Ascending aorta (tissue), 2 donors: ENCODE data around the gene IL22RA1. TPM values are rescaled to one million over a fixed set of nuclear protein-coding genes. Genes with fewer than 3 reads are reported as not detected.

Experiments used
- DNase-seq, 2 donors: peaks; one replicate each; pipeline ENCODE4 v3.0.0-alpha.2; 2019; ENCODE audit warnings: low spot score in 2 of 2
- H3K27ac ChIP-seq, 2 donors: fragments of 200-600 bp; sonication (generic); one replicate each; pipeline ENCODE4 v1.5.1; 2016 to 2017; ENCODE audit warnings: mild to moderate bottlenecking in 1 of 2
- H3K27me3 ChIP-seq: fragments of 200-600 bp; sonication (generic); one replicate; pipeline ENCODE4 v1.5.1; 2017
- H3K36me3 ChIP-seq, 2 donors: fragments of 200-600 bp; sonication (generic); one replicate each; pipeline ENCODE4 v1.5.1; 2016
- H3K4me1 ChIP-seq, 2 donors: fragments of 200-600 bp; sonication (generic); one replicate each; pipeline ENCODE4 v1.5.1; 2016 to 2017; ENCODE audit warnings: mild to moderate bottlenecking in 1 of 2
- H3K4me3 ChIP-seq, 2 donors: fragments of 200-600 bp; sonication (generic); one replicate each; pipeline ENCODE4 v1.5.1; 2016 to 2017; ENCODE audit warnings: mild to moderate bottlenecking in 1 of 2
- H3K9me3 ChIP-seq, 2 donors: fragments of 200-600 bp; sonication (generic); one replicate each; pipeline ENCODE4 v1.5.1; 2016
- intact Hi-C: fragments of 100-400 bp; cut with DNase I; formaldehyde crosslinking; loops from one replicate; pipeline ENCODE4 v1.15.1; 2023
- total RNA-seq: library from RNA; depleted of rRNA; stranded (reverse); fragments of >200 nt; gene quantifications from one replicate; pipeline ENCODE4 v1.1.0, GENCODE V29; 2016
- TF ChIP-seq, protein P1 (sequence below), 3 experiments: fragments of 200-600 bp in 2 of 3; fragments of 450-650 bp in 1 of 3; sonication (generic) in 2 of 3; IDR thresholded peaks; one replicate each; pipeline ENCODE4 v1.5.1; 2016 to 2019; ENCODE audit warnings: antibody characterized with exemption in 3 of 3, mild to moderate bottlenecking in 1 of 3, moderate library complexity in 1 of 3

IL22RA1 gene
- total RNA-seq, 1 donor from 2014 or later, result not detected

DNA sequence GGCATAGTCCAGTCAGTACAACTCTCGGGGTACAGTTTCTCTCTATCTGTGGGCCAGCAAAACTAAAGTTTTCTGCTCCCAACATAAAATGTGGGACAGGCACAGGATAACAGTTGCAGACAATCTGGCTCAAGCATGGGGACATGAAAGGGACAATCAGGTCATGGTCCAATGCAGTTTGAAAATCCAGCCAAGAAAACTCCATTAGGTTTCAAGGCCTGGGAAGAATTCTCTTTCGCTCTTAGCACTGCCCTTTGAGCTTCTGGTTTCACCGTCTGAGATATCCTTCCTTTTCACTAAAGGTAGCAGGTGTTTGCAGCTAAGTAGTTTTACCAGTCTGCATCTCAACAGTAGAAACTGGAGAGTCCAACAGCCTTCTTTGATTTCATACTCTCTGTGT lies 21.1 kb upstream of the IL22RA1 start:
- DNase-seq, result no peak
- intact Hi-C loops, result no loop called here
- Histone ChIP-seq H3K4me3 (no peak overlapping the region), H3K9me3 (no peaks in the 10 kb centered on the region), H3K27me3 (no peaks in the 10 kb centered on the region), H3K36me3 (no peaks in the 10 kb centered on the region), H3K4me1 (no peaks in the 10 kb centered on the region), H3K27ac (no peak overlapping the region)
- TF ChIP-seq, protein P1, sequence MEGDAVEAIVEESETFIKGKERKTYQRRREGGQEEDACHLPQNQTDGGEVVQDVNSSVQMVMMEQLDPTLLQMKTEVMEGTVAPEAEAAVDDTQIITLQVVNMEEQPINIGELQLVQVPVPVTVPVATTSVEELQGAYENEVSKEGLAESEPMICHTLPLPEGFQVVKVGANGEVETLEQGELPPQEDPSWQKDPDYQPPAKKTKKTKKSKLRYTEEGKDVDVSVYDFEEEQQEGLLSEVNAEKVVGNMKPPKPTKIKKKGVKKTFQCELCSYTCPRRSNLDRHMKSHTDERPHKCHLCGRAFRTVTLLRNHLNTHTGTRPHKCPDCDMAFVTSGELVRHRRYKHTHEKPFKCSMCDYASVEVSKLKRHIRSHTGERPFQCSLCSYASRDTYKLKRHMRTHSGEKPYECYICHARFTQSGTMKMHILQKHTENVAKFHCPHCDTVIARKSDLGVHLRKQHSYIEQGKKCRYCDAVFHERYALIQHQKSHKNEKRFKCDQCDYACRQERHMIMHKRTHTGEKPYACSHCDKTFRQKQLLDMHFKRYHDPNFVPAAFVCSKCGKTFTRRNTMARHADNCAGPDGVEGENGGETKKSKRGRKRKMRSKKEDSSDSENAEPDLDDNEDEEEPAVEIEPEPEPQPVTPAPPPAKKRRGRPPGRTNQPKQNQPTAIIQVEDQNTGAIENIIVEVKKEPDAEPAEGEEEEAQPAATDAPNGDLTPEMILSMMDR (IDR thresholded peaks at IDR 0.05), result no peak

DNA sequence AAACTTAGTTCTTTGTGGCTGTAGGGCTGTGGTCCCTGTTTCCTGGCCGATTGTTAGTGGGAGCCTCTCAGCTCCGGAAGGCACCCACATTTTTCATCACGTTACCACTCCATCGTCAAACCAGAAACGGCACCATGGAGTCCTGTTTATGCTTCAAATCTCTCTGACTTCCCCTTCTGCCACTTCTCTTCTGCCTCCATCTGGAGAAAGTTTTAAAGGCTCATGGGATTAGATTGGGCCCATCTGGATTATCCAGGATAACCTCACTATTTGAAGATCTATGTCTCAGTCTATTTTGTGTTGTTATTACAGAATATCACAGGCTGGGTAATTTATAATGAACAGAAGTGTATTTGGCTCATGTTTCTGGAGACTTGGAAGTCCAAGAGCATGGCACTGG lies 19.3 kb upstream of the IL22RA1 start:
- no peaks in the 10 kb centered on the region for H3K27me3 ChIP-seq
- TF ChIP-seq, protein P1 (IDR thresholded peaks at IDR 0.05), result no peak
- intact Hi-C loops, result no loop called here
- no peaks in the 10 kb centered on the region for H3K4me1 ChIP-seq
- H3K36me3 ChIP-seq, result no peaks in the 10 kb centered on the region
- DNase-seq, result no peak
- H3K9me3 ChIP-seq, result no peaks in the 10 kb centered on the region
- H3K4me3 ChIP-seq, result no peak overlapping the region
- no peak overlapping the region for H3K27ac ChIP-seq

DNA sequence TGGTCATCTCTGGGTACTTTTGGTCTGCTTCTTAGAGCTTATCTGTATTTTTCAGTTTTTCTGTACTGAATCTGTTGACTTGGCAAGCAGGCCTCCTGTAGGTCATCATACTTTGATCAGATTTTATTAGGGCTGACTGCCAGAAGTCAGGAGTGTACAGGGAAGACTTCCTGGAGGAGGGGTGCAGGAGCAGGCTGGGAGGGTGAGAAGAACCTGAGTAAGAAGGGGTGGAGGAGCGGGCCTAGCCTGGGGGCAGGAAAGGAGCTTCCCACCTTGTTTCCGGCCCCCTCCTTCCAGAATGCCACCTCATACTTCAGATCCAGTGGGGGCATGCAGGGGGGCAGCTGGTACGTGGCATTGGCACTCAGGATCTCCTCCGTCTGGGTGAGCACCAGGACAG lies 18.3 kb upstream of the IL22RA1 start:
- H3K27me3 ChIP-seq, result no peaks in the 10 kb centered on the region
- TF ChIP-seq, protein P1 (IDR thresholded peaks at IDR 0.05), result no peak
- H3K4me3 ChIP-seq, result no peak overlapping the region
- H3K9me3 ChIP-seq, result no peaks in the 10 kb centered on the region
- intact Hi-C loops, result no loop called here
- no peaks in the 10 kb centered on the region for H3K36me3 ChIP-seq
- H3K4me1 ChIP-seq, result no peaks in the 10 kb centered on the region
- DNase-seq, result no peak
- H3K27ac ChIP-seq, result no peak overlapping the region

DNA sequence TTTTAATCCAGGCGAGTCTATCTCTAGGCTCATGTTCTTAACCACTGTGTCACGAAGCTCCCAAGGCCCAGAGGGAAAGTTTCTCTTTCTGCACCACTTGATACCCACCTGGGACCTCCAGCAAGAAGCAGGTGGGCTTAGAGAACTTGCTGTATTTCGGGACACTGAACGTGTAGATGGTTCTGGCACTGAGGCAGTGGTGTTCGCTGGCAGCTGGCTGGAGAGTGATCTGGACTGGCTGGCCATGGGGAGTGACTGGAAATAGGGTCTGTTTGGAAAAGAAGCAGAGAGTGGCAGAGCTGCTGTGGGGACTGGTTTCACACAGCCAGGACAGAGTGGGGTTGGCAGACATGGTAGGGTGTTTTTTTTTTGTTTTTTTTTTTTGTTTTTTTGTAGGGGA lies 16.4 kb upstream of the IL22RA1 start:
- DNase-seq, result no peak
- Histone ChIP-seq H3K9me3 (no peaks in the 10 kb centered on the region), H3K4me3 (no peak overlapping the region), H3K4me1 (no peaks in the 10 kb centered on the region), H3K36me3 (no peaks in the 10 kb centered on the region), H3K27ac (no peak overlapping the region), H3K27me3 (peaks cover 4% of the 10 kb centered on the region)
- intact Hi-C loops, result no loop called here
- TF ChIP-seq, protein P1 (IDR thresholded peaks at IDR 0.05), result no peak

DNA sequence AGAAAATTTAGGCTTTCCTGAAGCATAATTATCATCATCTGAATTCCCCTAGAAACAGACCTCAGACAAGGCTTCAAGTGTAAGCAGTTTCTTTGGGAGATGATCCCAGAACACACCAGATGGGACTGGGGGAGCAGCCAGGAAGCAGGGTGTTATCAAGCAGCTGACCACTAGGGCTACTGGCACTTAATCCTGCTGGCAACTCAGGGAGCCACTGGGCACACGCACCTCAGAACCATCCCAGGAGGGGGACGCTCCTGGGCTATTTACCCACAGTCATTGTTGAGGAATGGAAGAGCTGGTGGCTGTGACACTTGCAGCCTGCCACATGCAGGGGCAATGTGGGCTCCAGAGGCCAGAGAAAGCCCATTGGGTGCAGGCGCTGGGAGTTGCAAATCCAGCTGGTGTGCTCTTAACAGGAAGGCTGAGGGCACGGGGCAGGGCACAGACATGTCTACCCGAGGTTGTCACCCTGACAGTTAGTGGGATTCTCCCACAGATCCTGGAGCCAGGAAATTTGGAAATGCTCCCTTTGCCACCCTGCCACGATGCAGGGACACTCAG lies 15.1 kb upstream of the IL22RA1 start:
- no peak overlapping the region for H3K4me3 ChIP-seq
- no peaks in the 10 kb centered on the region for H3K36me3 ChIP-seq
- intact Hi-C loops, result no loop called here
- TF ChIP-seq, protein P1 (IDR thresholded peaks at IDR 0.05), result no peak
- H3K27me3 ChIP-seq, result peaks cover 4% of the 10 kb centered on the region
- H3K4me1 ChIP-seq, result no peaks in the 10 kb centered on the region
- DNase-seq, result no peak
- no peak overlapping the region for H3K27ac ChIP-seq
- no peaks in the 10 kb centered on the region for H3K9me3 ChIP-seq
